SK-N-SH (cell line): ENCODE measurements around the gene KHSRP. TPM values are rescaled to one million over a fixed set of nuclear protein-coding genes. Genes with fewer than 3 reads are reported as not detected.
A peak's percentile ranks its signal among the peaks of the same experiment; 100 is the strongest.

Source experiments
- CTCF ChIA-PET: fragments of 300-600, 350-600 bp; formaldehyde crosslinking; extraction: SDS; loops from one replicate; lab custom pipeline; 2021; lab: Yijun Ruan, JAX
- POLR2A ChIA-PET: fragments of 350-600 bp; sonication (Branson Sonifier 250); formaldehyde crosslinking; extraction: SDS; loops from one replicate; lab custom pipeline; 2020; ENCODE audit warnings: antibody characterized with exemption, inconsistent platforms; lab: Yijun Ruan, JAX
- DNase-seq: peaks from one replicate; pipeline ENCODE4 v3.0.0; 2012
- H2AFZ ChIP-seq: fragments of 200-600 bp; sonication (generic); 2 replicates; pipeline ENCODE4 v1.8.1; 2016; ENCODE audit warnings: antibody characterized with exemption, mild to moderate bottlenecking, low read depth
- H3F3A ChIP-seq: fragments of 200-600 bp; sonication (generic); replicated peaks from 2 replicates; pipeline ENCODE3; 2016; ENCODE audit warnings: antibody characterized with exemption, mild to moderate bottlenecking; ENCODE audit not compliant: insufficient read depth
- H3K27ac ChIP-seq, 2 experiments: fragments of 200-500 bp in 1 of 2; fragments of 200-600 bp in 1 of 2; sonication (Bioruptor generic) in 1 of 2; sonication (generic), shearing (Covaris generic) in 1 of 2; 2 replicates each; pipeline versions ENCODE4 v1.5.1 to v1.6.1; 2014 to 2016; ENCODE audit warnings: low read depth in 2 of 2, inconsistent platforms in 1 of 2, low read length in 1 of 2, mild to moderate bottlenecking in 1 of 2, mixed read lengths in 1 of 2
- H3K27me3 ChIP-seq: fragments of 200-600 bp; sonication (generic), shearing (Covaris generic); 2 replicates; pipeline ENCODE4 v1.6.1; 2016; ENCODE audit warnings: mixed run types; ENCODE audit not compliant: insufficient read depth
- H3K36me3 ChIP-seq, 2 experiments: fragments of 200-500 bp in 1 of 2; fragments of 200-600 bp in 1 of 2; sonication (Bioruptor generic) in 1 of 2; sonication (generic) in 1 of 2; replicated peaks in 1 of 2; 2 replicates each; pipeline versions ENCODE3 to v1.5.1; 2014 to 2016; ENCODE audit warnings: low read length in 1 of 2, mild to moderate bottlenecking in 1 of 2; ENCODE audit not compliant: insufficient read depth in 2 of 2, control insufficient read depth in 1 of 2
- H3K4me1 ChIP-seq, 2 experiments: fragments of 200-500 bp in 1 of 2; fragments of 200-600 bp in 1 of 2; sonication (Bioruptor generic) in 1 of 2; sonication (generic), shearing (Covaris generic) in 1 of 2; 2 replicates each; pipeline versions ENCODE4 v1.5.1 to v1.6.1; 2014 to 2016; ENCODE audit warnings: low read depth in 1 of 2, low read length in 1 of 2, mixed run types in 1 of 2; ENCODE audit not compliant: insufficient read depth in 2 of 2, control insufficient read depth in 1 of 2
- H3K4me2 ChIP-seq: fragments of 200-600 bp; sonication (generic), shearing (Covaris generic); 2 replicates; pipeline ENCODE4 v1.6.1; 2017; ENCODE audit warnings: mixed run types
- H3K4me3 ChIP-seq, 2 experiments: fragments of 200-500 bp in 1 of 2; fragments of 200-600 bp in 1 of 2; sonication (Bioruptor generic) in 1 of 2; sonication (generic), shearing (Covaris generic) in 1 of 2; 2 replicates each; pipeline versions ENCODE4 v1.5.1 to v1.8.1; 2014 to 2016; ENCODE audit warnings: low read depth in 2 of 2, inconsistent platforms in 1 of 2, low read length in 1 of 2, mild to moderate bottlenecking in 1 of 2, mixed read lengths in 1 of 2, moderate library complexity in 1 of 2
- H3K79me2 ChIP-seq: fragments of 200-600 bp; sonication (generic); 2 replicates; pipeline ENCODE4 v1.8.1; 2017; ENCODE audit warnings: mild to moderate bottlenecking; ENCODE audit not compliant: insufficient read depth
- H3K9ac ChIP-seq: fragments of 200-600 bp; sonication (generic); 2 replicates; pipeline ENCODE4 v1.6.1; 2017; ENCODE audit warnings: mixed run types
- H3K9me2 ChIP-seq: fragments of 200-600 bp; sonication (generic); 2 replicates; pipeline ENCODE4 v1.6.1; 2017; ENCODE audit warnings: mixed run types
- H3K9me3 ChIP-seq: fragments of 200-600 bp; sonication (generic); 2 replicates; pipeline ENCODE4 v1.6.1; 2017; ENCODE audit warnings: mixed run types, mild to moderate bottlenecking, moderate library complexity
- H4K20me1 ChIP-seq: fragments of 200-600 bp; sonication (generic); 2 replicates; pipeline ENCODE4 v1.6.1; 2017; ENCODE audit warnings: mild to moderate bottlenecking, mixed run types; ENCODE audit not compliant: insufficient read depth
- CHD2 ChIP-seq: fragments of 150-350 bp; IDR thresholded peaks from 2 replicates; pipeline ENCODE4 v1.6.1; 2018; ENCODE audit warnings: low read length; ENCODE audit not compliant: partially characterized antibody
- EZH2phosphoT487 ChIP-seq: fragments of 200-600 bp; sonication (generic); IDR thresholded peaks from 2 replicates; pipeline ENCODE4 v1.6.1; 2017; ENCODE audit warnings: low read depth, mixed run types, mild to moderate bottlenecking, antibody characterized with exemption, moderate library complexity, borderline replicate concordance
- FOXJ3 ChIP-seq: sonication (generic); formaldehyde crosslinking; IDR thresholded peaks from 2 replicates; pipeline ENCODE4 v1.5.1; 2020; ENCODE audit warnings: mild to moderate bottlenecking, missing genetic modification reagents
- FOXM1 ChIP-seq: IDR thresholded peaks from 2 replicates; pipeline ENCODE4 v1.4.0; 2012; ENCODE audit warnings: low read depth, mild to moderate bottlenecking
- JUND ChIP-seq: IDR thresholded peaks from 2 replicates; pipeline ENCODE4 v1.4.0; 2012
- MEF2A ChIP-seq: IDR thresholded peaks from 2 replicates; pipeline ENCODE4 v1.4.0; 2012; ENCODE audit warnings: low read depth, borderline replicate concordance
- MXI1 ChIP-seq: IDR thresholded peaks from 2 replicates; pipeline ENCODE4 v1.6.1; 2012; ENCODE audit warnings: mild to moderate bottlenecking, low read depth, low read length, improper control_type of control experiment
- NFIC ChIP-seq: IDR thresholded peaks from 2 replicates; pipeline ENCODE4 v1.4.0; 2012; ENCODE audit warnings: borderline replicate concordance
- NRF1 ChIP-seq: IDR thresholded peaks from 2 replicates; pipeline ENCODE4 v1.6.1; 2012; ENCODE audit warnings: low read depth, mild to moderate bottlenecking, low read length
- POLR2AphosphoS5 ChIP-seq: IDR thresholded peaks from 2 replicates; pipeline ENCODE4 v1.6.1; 2012; ENCODE audit warnings: low read depth, low read length
- RAD21 ChIP-seq: IDR thresholded peaks from 2 replicates; pipeline ENCODE4 v1.6.1; 2012; ENCODE audit warnings: mild to moderate bottlenecking, low read length
- RFX5 ChIP-seq: IDR thresholded peaks from 2 replicates; pipeline ENCODE4 v1.6.1; 2012; ENCODE audit warnings: mild to moderate bottlenecking, improper control_type of control experiment, low read length
- RXRA ChIP-seq: IDR thresholded peaks from 2 replicates; pipeline ENCODE4 v1.4.0; 2012; ENCODE audit warnings: low read depth, mild to moderate bottlenecking, borderline replicate concordance
- SIN3A ChIP-seq: IDR thresholded peaks from 2 replicates; pipeline ENCODE4 v1.6.1; 2012; ENCODE audit warnings: low read depth, mild to moderate bottlenecking, low read length, moderate library complexity, borderline replicate concordance
- TCF12 ChIP-seq: IDR thresholded peaks from 2 replicates; pipeline ENCODE4 v1.4.0; 2012
- TEAD4 ChIP-seq: IDR thresholded peaks from 2 replicates; pipeline ENCODE4 v1.4.0; 2012; ENCODE audit warnings: mild to moderate bottlenecking, borderline replicate concordance; ENCODE audit not compliant: insufficient read depth
- YY1 ChIP-seq: IDR thresholded peaks from 2 replicates; pipeline ENCODE4 v1.4.0; 2012; ENCODE audit warnings: low read depth, mild to moderate bottlenecking
- WGBS: methylation state at CpG from one replicate; pipeline ENCODE4 v1.1.6; 2017; ENCODE audit warnings: low lambda C conversion rate; 5-methylcytosine and 5-hydroxymethylcytosine counted together
- polyA plus RNA-seq, 3 experiments: library from polyadenylated mRNA; depleted of rRNA; stranded (reverse); fragments of >200 nt; gene quantifications; 2 replicates each; pipeline ENCODE4 v1.2.3, GENCODE V29; 2012
- TF ChIP-seq, protein P1 (sequence below): IDR thresholded peaks from 2 replicates; pipeline ENCODE4 v1.6.1; 2012; ENCODE audit warnings: mild to moderate bottlenecking, low read depth, low read length, moderate library complexity
- TF ChIP-seq, protein P2 (sequence below): fragments of 150-350 bp; IDR thresholded peaks from 2 replicates; pipeline ENCODE4 v1.6.1; 2016; ENCODE audit warnings: mild to moderate bottlenecking, low read depth, low read length

Gene KHSRP
- polyA plus RNA-seq, 1 of the 3 experiments (the other 2 are of a cell fraction), result 96.8 TPM

DNA sequence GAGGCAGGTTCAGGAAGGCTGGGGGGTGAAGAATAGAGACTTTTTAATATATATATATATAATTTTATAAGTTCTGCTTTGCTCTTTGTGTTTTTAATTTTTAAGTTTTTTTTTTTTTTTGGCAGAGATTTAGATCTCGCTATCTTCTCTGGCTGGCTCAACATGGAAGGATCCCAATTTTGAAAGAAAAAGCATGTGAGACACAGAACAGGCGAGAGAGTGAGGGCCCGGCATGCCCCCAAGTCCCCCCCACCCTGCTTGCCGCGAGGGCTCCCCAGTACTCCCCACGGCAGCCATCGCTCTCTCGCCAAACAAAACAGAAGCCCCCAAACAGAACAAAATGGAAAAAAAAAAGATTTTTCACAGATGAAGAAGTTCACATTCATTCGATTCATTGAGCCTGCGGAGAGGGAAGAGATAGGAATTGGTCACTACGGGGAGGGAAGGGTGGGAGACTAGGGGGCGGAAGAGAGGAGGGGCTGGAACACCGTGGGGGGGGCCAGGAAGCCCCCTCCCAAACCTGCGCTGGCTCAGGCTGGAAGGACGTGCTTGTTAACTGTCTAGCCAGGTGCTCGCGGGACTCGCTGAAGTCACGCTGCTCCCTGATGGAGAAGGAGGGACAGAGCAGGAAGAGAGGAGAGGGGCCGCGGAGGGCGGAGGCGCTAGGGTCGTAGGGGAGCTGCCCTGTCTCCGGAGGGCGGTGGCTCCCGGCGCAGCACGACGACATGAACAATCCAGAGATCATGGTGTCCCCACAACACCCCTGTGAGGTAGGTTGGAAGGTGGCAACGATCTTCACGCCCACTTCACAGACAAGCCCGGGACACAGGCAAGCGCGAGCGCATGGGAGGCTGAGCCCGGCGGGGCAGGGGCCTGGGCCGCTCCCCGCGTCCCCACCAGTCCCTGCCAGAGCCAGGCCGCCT is 10.6 kb downstream of the KHSRP start:
- H3K9me3 ChIP-seq, result no peaks in the 10 kb centered on the region
- H3K36me3 ChIP-seq, result peaks cover 17 to 51% of the 10 kb centered on the region in 2 experiments
- no peaks in the 10 kb centered on the region for H3F3A ChIP-seq
- no peak overlapping the region for H3K27ac ChIP-seq
- no peak overlapping the region for H3K9ac ChIP-seq
- no peaks in the 10 kb centered on the region for H3K4me1 ChIP-seq
- H3K79me2 ChIP-seq, result peaks cover 10% of the 10 kb centered on the region; the same call in 1 of the 2 replicates
- no peak overlapping the region for H3K4me2 ChIP-seq
- peak; percentile 35 for DNase-seq
- H3K4me3 ChIP-seq, result no peak overlapping the region
- H4K20me1 ChIP-seq, result peaks cover 16% of the 10 kb centered on the region; the same call in 1 of the 2 replicates
- no peaks in the 10 kb centered on the region for H3K27me3 ChIP-seq
- TF ChIP-seq YY1 (no peak), CHD2 (no peak), NFIC (no peak), MXI1 (no peak), RXRA (no peak), RFX5 (no peak), FOXJ3 (CRISPR knock-in tag) (no peak), FOXM1 (no peak), MEF2A (no peak), EZH2phosphoT487 (no peak), SIN3A (no peak), JUND (no peak)
- TF ChIP-seq, protein P1, sequence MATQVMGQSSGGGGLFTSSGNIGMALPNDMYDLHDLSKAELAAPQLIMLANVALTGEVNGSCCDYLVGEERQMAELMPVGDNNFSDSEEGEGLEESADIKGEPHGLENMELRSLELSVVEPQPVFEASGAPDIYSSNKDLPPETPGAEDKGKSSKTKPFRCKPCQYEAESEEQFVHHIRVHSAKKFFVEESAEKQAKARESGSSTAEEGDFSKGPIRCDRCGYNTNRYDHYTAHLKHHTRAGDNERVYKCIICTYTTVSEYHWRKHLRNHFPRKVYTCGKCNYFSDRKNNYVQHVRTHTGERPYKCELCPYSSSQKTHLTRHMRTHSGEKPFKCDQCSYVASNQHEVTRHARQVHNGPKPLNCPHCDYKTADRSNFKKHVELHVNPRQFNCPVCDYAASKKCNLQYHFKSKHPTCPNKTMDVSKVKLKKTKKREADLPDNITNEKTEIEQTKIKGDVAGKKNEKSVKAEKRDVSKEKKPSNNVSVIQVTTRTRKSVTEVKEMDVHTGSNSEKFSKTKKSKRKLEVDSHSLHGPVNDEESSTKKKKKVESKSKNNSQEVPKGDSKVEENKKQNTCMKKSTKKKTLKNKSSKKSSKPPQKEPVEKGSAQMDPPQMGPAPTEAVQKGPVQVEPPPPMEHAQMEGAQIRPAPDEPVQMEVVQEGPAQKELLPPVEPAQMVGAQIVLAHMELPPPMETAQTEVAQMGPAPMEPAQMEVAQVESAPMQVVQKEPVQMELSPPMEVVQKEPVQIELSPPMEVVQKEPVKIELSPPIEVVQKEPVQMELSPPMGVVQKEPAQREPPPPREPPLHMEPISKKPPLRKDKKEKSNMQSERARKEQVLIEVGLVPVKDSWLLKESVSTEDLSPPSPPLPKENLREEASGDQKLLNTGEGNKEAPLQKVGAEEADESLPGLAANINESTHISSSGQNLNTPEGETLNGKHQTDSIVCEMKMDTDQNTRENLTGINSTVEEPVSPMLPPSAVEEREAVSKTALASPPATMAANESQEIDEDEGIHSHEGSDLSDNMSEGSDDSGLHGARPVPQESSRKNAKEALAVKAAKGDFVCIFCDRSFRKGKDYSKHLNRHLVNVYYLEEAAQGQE, result no peak
- TF ChIP-seq, all 33 proteins: peak for 0
- CTCF ChIA-PET, result no interaction called here
- Histone ChIP-seq H3K9me2 (no peaks in the 10 kb centered on the region), H2AFZ (no peak overlapping the region)
- POLR2A ChIA-PET, result no interaction called here
- WGBS, result 85% methylated on average over 41 of the region's 42 CpGs

DNA sequence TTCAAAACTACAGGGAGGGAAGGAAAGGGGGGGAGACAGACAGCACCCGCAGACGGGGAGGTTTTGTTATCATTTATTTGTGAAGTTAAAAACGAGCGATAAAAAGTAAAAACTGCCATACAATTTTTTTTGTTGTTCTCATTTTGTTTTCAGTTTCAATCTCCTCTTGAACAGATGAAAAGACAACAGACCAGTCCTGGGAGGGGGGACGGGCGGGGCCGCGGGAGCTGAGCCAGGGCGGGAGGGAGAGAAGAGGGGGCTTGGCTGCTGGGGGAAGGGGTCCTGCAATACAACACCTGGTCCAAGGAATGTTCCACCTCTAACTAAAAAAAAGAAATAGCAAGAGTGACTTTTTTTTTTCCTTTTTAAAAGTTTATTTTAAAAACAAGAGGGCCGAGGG is 11.3 kb downstream of the KHSRP start:
- H3K9me2 ChIP-seq, result no peaks in the 10 kb centered on the region
- ChIA-PET POLR2A (no interaction called here), CTCF (interaction anchor here (1.9 kb wide), 1 partner anchor 11 kb away, joined by 6 read pairs; no protein-coding TSS in a partner anchor)
- H4K20me1 ChIP-seq, result peaks cover 9% of the 10 kb centered on the region; the same call in 1 of the 2 replicates
- no peak overlapping the region for H3K4me3 ChIP-seq
- no peak overlapping the region for H3K9ac ChIP-seq
- H3K4me2 ChIP-seq, result no peak overlapping the region
- H3K27ac ChIP-seq, result no peak overlapping the region
- no peaks in the 10 kb centered on the region for H3K27me3 ChIP-seq
- no peaks in the 10 kb centered on the region for H3F3A ChIP-seq
- no peaks in the 10 kb centered on the region for H3K4me1 ChIP-seq
- peak; percentile 26 for DNase-seq
- H3K79me2 ChIP-seq, result 0 out of 2 replicates have a peak, but pooled peaks cover 10% of the 10 kb centered on the region
- 92% methylated on average over 10 of the region's 10 CpGs for WGBS
- no peaks in the 10 kb centered on the region for H3K9me3 ChIP-seq
- H2AFZ ChIP-seq, result no peak overlapping the region
- TF ChIP-seq JUND (no peak), RAD21 (no peak), TEAD4 (no peak), NRF1 (no peak), POLR2AphosphoS5 (no peak), NFIC (no peak), TCF12 (no peak), MEF2A (no peak)
- TF ChIP-seq, protein P2, sequence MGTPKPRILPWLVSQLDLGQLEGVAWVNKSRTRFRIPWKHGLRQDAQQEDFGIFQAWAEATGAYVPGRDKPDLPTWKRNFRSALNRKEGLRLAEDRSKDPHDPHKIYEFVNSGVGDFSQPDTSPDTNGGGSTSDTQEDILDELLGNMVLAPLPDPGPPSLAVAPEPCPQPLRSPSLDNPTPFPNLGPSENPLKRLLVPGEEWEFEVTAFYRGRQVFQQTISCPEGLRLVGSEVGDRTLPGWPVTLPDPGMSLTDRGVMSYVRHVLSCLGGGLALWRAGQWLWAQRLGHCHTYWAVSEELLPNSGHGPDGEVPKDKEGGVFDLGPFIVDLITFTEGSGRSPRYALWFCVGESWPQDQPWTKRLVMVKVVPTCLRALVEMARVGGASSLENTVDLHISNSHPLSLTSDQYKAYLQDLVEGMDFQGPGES, result no peak
- TF ChIP-seq, protein P1, result no peak
- peaks cover 13 to 44% of the 10 kb centered on the region in 2 experiments for H3K36me3 ChIP-seq
